Gastrocnemius medialis (tissue), 4 donors: ENCODE data around the gene MFAP2.

ENCODE experiments used
- CTCF ChIP-seq, 5 experiments: fragments of 450-650 bp in 3 of 5; fragments of 200-600 bp in 2 of 5; sonication (generic) in 2 of 5; IDR thresholded peaks in 4 of 5; conservative IDR thresholded peaks in 1 of 5; 1 replicate in 4 of 5; 2 replicates in 1 of 5; pipeline ENCODE4 v1.5.1; 2016 to 2019; ENCODE audit warnings: antibody characterized with exemption in 5 of 5, mild to moderate bottlenecking in 3 of 5, moderate library complexity in 3 of 5
- POLR2A ChIP-seq, 2 donors: fragments of 450-650 bp; IDR thresholded peaks; one replicate each; pipeline ENCODE4 v1.6.1; 2017; ENCODE audit warnings: antibody characterized with exemption in 2 of 2, mild to moderate bottlenecking in 2 of 2, moderate library complexity in 2 of 2

GRCh38 chr1:17021896-17022295 is 41.5 kb upstream of the MFAP2 start:
- TF ChIP-seq CTCF (IDR thresholded peaks at IDR 0.05 in 4 of 5, conservative IDR thresholded peaks at IDR 0.05 in 1 of 5) (no peak), POLR2A (IDR thresholded peaks at IDR 0.05) (no peak)
